HG02884 (cell line): ENCODE data around the gene AP1S2.
"Not testable (repeated sequence)": the region's sequence is repeated elsewhere in the genome, so short reads cannot be mapped to it uniquely, and the experiment has no call there.

Source experiments
- ATAC-seq: cut with Tn5 transposase; IDR thresholded peaks from one replicate; pipeline ENCODE4 v1.9.1; 2021; ENCODE audit warnings: mild to moderate bottlenecking, moderate library complexity; ENCODE audit not compliant: unreplicated experiment

Gene AP1S2

GRCh38 chrX:15855568-15856221 is 1.1 kb upstream of the AP1S2 start:
- no peak for ATAC-seq

DNA sequence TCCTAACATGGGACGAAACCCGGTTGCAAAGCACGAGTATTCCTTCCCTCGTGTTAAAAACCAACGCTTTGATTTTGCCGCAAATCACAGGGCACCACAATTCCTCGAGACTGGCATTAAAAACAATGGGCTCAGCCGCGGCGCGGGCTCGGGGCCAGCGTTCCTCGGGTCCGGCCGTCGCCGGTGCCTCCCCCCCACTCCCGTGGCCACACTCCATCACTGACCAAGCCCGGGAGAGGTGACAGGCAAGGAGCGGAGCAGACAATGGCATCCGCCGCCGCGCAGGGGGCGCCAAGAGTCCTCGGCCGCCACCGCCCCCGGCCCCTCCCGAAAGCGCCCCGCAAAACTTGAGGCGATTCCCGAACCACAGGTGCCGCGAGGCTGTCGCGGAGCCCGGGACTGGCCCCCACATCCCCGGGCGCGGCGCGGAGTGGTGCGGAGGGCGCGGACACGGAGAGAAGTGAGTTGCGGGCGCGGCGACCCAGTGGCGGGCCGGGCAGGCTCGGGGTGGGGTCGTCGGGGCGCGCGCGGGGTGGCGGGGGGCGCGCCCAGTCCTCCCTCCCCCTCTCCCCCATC is 445 bp downstream of the AP1S2 start:
- peak; percentile 27 for ATAC-seq

DNA sequence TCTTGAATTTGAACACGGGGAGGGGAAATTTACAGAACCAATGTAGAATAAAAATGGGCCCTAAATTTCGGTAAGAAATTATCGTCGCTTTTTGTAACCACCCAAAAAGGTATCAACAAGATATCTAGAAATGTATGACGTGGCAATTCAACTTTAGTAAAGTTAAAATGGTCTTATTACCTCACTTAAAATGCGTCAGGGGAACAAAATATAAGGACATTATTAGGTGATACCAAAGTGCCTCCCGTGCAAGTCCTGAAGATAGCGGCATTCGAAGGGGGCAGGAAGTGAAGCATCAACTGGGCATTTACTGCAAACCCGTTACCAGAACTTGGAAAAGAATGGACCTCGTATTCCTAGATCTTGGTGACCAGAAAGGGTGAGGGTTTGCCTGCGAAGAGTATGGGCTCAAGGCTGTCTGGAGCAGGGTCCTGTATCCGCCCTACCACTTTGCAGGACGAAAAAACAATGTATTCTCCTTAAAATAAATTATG is 980 bp downstream of the AP1S2 start:
- no peak for ATAC-seq

GRCh38 chrX:15849555-15849954 is 5.1 kb downstream of the AP1S2 start:
- no peak for ATAC-seq

GRCh38 chrX:15848576-15848975 is 6.0 kb downstream of the AP1S2 start:
- ATAC-seq: no peak

- no peak for ATAC-seq
These were observed 10.7 kb downstream of the AP1S2 start for GRCh38 chrX:15843960-15844359.

GRCh38 chrX:15841853-15842516 is 12.6 kb downstream of the AP1S2 start:
- no peak for ATAC-seq

DNA sequence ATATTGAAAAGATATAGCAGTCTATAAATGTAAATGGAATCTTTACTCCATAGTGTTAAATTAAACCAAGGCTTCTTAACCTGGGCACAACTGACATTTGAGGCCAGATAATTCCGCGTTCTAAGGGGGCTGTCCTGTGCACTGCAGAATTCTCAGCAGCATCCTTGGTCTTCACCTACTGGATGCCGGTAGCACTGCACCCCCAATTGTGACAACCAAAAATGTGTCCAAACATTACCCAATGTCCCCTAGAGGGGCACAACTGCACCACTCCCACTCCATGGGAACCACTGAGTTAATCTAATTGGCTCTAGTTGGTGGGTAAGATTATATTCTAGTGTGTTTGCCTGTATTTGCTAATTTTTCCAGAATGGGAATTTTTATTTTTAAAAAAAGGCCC is 16.6 kb downstream of the AP1S2 start:
- ATAC-seq: no peak

GRCh38 chrX:15834827-15835595 is 19.6 kb downstream of the AP1S2 start:
- ATAC-seq: no peak

- ATAC-seq: no peak
These were observed 20.6 kb downstream of the AP1S2 start for GRCh38 chrX:15834053-15834452.

DNA sequence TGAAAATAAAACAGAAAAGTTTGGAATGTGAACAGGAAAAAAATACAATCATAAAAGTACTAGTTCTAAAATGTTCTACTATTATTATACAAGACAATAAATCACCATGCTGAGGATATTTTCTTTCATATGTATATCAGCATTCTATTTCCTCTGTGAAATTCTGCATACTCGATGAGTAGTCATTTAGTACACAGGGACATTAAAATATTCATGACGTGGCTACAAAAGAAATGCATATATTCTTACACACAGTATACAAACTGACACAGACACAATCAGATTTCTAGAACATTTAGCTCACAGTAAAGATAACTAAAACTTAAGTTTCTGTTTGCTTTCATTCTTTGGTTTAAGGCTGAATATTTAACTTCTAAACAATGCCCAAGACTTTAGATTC is 23.3 kb downstream of the AP1S2 start:
- not testable (repeated sequence) for ATAC-seq

DNA sequence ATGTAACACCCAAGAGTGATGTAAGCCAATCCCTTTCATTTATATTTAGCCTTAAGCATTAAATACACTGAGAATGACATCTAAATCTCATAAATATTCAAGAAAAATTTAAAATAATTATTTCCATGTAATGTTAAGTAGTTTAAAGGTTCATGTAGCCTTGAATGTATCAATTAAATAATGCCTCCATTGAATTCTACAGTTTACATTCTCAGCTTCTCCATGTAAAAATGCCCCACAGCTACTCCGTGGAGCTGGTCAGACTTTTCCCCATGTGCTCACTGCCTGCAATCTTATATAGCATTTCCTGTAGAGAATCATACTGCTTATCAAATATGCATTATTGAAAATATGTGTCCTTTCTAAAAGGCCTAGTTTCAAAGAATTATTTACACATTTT is 25.4 kb downstream of the AP1S2 start:
- no peak for ATAC-seq

- no peak for ATAC-seq
These were observed 28.7 kb downstream of the AP1S2 start for GRCh38 chrX:15825936-15826335.

GRCh38 chrX:15822922-15823321 is 31.7 kb downstream of the AP1S2 start:
- ATAC-seq: no peak

DNA sequence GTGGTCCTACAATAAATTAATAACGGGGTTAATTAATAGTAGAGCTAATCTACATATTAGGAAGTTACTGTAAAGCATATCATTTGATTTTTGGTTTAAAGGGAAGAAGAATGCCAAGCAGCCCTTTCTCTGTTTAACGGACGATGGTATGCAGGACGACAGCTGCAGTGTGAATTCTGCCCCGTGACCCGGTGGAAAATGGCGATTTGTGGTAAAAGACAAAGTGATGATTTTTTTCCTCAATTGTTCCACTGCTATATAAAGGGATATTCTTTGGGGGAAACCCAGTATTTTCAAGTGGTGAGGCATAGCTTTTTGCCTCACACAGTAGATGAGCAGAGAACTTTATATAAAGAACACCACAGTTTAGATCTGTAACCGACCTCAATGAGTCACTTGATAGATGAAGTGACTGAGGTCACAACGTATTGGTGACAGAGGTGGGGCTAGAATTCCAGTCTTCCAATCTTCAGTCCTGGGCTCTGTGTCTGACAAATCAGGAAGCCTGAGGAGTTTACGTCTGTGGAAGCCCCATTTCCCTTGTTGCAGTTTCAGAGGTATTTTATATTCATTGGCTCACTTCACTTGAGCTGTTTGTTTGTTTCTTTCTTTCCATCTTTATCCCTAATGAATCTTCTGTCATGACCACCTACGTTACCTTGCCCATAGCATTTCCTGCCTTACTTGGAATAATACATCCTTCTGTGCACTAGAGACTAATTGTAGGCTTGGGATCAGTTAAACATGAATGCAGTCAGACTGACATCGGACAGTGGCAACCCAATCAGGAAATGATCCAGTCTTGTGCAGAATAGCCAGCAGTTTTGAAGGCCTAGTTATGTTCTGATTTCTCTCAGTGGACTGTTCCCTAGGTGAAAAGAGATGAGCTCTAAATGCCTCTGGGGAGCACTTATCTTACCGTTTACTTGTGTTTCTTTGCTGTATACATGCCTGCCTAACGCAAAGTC is 34.2 kb downstream of the AP1S2 start:
- no peak for ATAC-seq

DNA sequence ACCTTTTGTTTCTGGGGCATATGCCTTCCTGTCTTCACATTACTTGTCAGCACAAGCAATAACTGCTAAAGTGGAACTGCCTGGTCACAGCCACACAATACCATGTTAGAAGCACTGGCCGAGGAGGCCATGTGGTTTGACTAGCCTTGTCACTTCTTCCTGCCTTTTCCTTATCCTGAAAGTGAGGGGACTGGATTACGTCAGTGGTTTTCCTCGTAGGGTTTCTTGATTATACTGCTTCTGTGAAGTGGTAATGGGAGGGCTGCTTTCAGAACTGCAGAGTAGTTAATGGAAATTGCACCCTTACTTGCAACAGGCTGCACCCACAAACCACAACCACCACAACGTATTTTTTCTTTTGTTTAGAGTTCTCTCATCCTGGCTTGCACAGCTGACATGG is 37.7 kb downstream of the AP1S2 start:
- ATAC-seq: no peak

DNA sequence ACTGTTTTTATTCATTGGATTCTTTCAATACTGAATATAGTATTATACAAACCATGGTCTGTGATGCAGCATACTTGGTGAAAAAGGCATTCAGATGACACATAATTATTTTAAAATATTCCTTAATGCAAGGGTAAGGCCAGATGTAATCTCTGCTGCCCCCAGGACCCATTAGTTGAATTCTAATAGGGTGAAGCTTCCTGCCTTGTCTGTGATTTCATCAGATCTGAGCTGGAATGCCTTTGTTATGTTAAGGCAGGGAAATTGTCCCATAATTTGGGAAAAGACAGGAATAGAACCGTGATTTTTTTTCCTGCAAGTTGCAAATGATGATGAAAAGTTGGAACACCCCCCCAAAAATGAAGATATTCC is 38.2 kb downstream of the AP1S2 start:
- ATAC-seq: no peak

GRCh38 chrX:15815779-15816437 is 38.7 kb downstream of the AP1S2 start:
- peak; percentile 97 for ATAC-seq

DNA sequence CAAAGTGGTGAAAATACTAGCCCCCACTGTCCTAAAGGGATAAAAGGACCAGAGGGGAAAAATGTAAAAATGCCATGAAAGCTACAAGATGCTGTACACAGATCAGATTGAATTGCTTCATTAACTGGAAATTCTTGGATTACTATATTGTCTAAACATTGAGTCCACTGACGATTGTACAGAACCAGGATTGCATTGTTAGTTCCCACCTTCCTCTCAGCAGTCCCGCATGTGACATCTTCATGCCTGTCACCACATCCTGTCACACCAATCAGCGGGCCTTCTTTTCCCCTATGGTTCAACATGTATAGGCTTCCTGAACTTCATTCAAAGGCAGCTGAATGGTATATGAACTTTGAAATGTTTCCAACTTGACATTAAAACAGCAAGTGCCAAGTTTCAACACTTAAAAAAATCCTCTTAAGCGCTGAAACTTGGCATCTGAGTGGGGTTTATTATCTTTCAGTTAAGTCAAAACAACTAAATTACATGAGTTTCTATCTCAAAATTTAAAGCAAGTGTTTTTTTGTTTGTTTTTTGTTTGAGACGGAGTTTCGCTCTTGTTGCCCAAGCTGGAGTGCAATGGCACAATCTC is 39.7 kb downstream of the AP1S2 start:
- no peak for ATAC-seq

DNA sequence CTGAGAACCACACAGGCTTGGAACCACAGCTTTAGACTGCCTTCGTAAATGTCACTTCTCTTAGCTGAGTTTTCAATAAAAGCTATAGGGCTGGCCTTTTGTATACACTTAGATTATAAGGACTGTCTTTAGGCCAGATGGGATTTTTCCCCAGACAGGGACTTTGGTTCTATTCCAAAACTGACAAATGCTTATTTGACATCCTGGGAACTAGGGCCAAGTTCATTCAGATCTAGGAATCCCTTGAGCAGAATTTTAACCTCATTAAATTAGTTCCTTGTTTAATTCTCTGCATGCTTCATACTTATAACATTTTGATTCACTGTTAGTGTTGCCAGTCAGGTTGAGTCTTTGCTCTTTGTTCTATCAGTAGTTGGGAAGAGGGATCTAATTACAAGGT is 41.2 kb downstream of the AP1S2 start:
- ATAC-seq: no peak
